Measurements from ENCODE around the gene POLR3B. TPM values are rescaled to one million over a fixed set of nuclear protein-coding genes. Genes with fewer than 3 reads are reported as not detected.
A peak's percentile ranks its signal among the peaks of the same experiment; 100 is the strongest.

The POLR3B gene
- total RNA-seq, 1 experiment from 2014 or later: 14.8 TPM

GRCh38 chr12:106387848-106388377 is 30.4 kb downstream of the POLR3B start:
- TF ChIP-seq CTCF (conservative IDR thresholded peaks at IDR 0.05; ENCODE audit: low read depth, low read length): no peak
- TF ChIP-seq EZH2 (IDR thresholded peaks at IDR 0.05; ENCODE audit: borderline replicate concordance, low read depth, low read length, poor library complexity, severe bottlenecking): no peak
- POLR2A ChIA-PET (ENCODE audit: low non-redundant PET): no interaction called here
- no peaks in the 10 kb centered on the region for H3K36me3 ChIP-seq (ENCODE audit: insufficient read depth, low read length, poor library complexity, severe bottlenecking)
- no peaks in the 10 kb centered on the region for H3K27me3 ChIP-seq (replicated peaks; ENCODE audit: insufficient read depth, low read depth, low read length, poor library complexity)
- no peak overlapping the region for H3K27ac ChIP-seq (ENCODE audit: low read depth, low read length, poor library complexity, severe bottlenecking)
- CTCF ChIA-PET: interaction anchor here (1.4 kb wide), 1 partner anchor 532 kb away, joined by 5 read pairs; no protein-coding TSS in a partner anchor
- H3K4me1 ChIP-seq (ENCODE audit: insufficient read depth, low read length, poor library complexity, severe bottlenecking): no peaks in the 10 kb centered on the region
- H3K4me3 ChIP-seq (ENCODE audit: low read depth, low read length, poor library complexity, severe bottlenecking): no peak overlapping the region
- no TSS peak for BruUV-seq (replicated peaks)
- intact Hi-C loops (cut with micrococcal nuclease; ENCODE audit: unreplicated experiment): loop anchor here (10.0 kb wide), 2 partner anchors 717 to 1217 kb away; no protein-coding TSS in a partner anchor
- H3K9me3 ChIP-seq (ENCODE audit: low read depth, low read length, poor library complexity, severe bottlenecking): no peaks in the 10 kb centered on the region
- DNase-seq (ENCODE audit: low spot score): peak; percentile 20

GRCh38 chr12:106389151-106389550 is 31.6 kb downstream of the POLR3B start:
- H3K4me1 ChIP-seq (ENCODE audit: insufficient read depth, low read length, poor library complexity, severe bottlenecking): no peaks in the 10 kb centered on the region
- intact Hi-C loops (cut with micrococcal nuclease; ENCODE audit: unreplicated experiment): loop anchor here (10.0 kb wide), 2 partner anchors 716 to 1216 kb away; no protein-coding TSS in a partner anchor
- no peaks in the 10 kb centered on the region for H3K27me3 ChIP-seq (replicated peaks; ENCODE audit: insufficient read depth, low read depth, low read length, poor library complexity)
- CTCF ChIA-PET: no interaction called here
- no peak overlapping the region for H3K27ac ChIP-seq (ENCODE audit: low read depth, low read length, poor library complexity, severe bottlenecking)
- H3K36me3 ChIP-seq (ENCODE audit: insufficient read depth, low read length, poor library complexity, severe bottlenecking): no peaks in the 10 kb centered on the region
- TF ChIP-seq EZH2 (IDR thresholded peaks at IDR 0.05; ENCODE audit: borderline replicate concordance, low read depth, low read length, poor library complexity, severe bottlenecking): no peak
- TF ChIP-seq CTCF (conservative IDR thresholded peaks at IDR 0.05; ENCODE audit: low read depth, low read length): no peak
- H3K9me3 ChIP-seq (ENCODE audit: low read depth, low read length, poor library complexity, severe bottlenecking): no peaks in the 10 kb centered on the region
- BruUV-seq (replicated peaks): no TSS peak
- no peak for DNase-seq (ENCODE audit: low spot score)
- POLR2A ChIA-PET (ENCODE audit: low non-redundant PET): no interaction called here
- no peak overlapping the region for H3K4me3 ChIP-seq (ENCODE audit: low read depth, low read length, poor library complexity, severe bottlenecking)

GRCh38 chr12:106392759-106393158 is 35.2 kb downstream of the POLR3B start:
- ChIA-PET CTCF (no interaction called here), POLR2A (ENCODE audit: low non-redundant PET) (no interaction called here)
- Histone ChIP-seq H3K27ac (ENCODE audit: low read depth, low read length, poor library complexity, severe bottlenecking) (no peak overlapping the region), H3K4me1 (ENCODE audit: insufficient read depth, low read length, poor library complexity, severe bottlenecking) (no peaks in the 10 kb centered on the region), H3K4me3 (ENCODE audit: low read depth, low read length, poor library complexity, severe bottlenecking) (no peak overlapping the region), H3K36me3 (ENCODE audit: insufficient read depth, low read length, poor library complexity, severe bottlenecking) (peaks cover 5% of the 10 kb centered on the region), H3K9me3 (ENCODE audit: low read depth, low read length, poor library complexity, severe bottlenecking) (no peaks in the 10 kb centered on the region), H3K27me3 (replicated peaks; ENCODE audit: insufficient read depth, low read depth, low read length, poor library complexity) (no peaks in the 10 kb centered on the region)
- intact Hi-C loops (cut with micrococcal nuclease; ENCODE audit: unreplicated experiment): no loop called here
- no TSS peak for BruUV-seq (replicated peaks)
- DNase-seq (ENCODE audit: low spot score): no peak
- TF ChIP-seq EZH2 (IDR thresholded peaks at IDR 0.05; ENCODE audit: borderline replicate concordance, low read depth, low read length, poor library complexity, severe bottlenecking) (no peak), CTCF (conservative IDR thresholded peaks at IDR 0.05; ENCODE audit: low read depth, low read length) (no peak)
